A673 (cell line): ENCODE results near the gene KIF4A.

Source experiments
- EZH2 ChIP-seq: fragments of 200-600 bp; sonication (generic); IDR thresholded peaks from 2 replicates; pipeline ENCODE4 v1.6.1; 2017; ENCODE audit warnings: borderline replicate concordance, low read depth, mild to moderate bottlenecking, mixed read lengths, antibody characterized with exemption, low read length; ENCODE audit not compliant: poor library complexity, severe bottlenecking
- TF ChIP-seq, protein P1 (sequence below): fragments of 300-800, 200-600 bp; sonication (generic); conservative IDR thresholded peaks from 2 replicates; pipeline ENCODE4 v1.5.1; 2017; ENCODE audit warnings: low read depth, mild to moderate bottlenecking, antibody characterized with exemption, low read length, moderate library complexity, mixed read lengths

DNA sequence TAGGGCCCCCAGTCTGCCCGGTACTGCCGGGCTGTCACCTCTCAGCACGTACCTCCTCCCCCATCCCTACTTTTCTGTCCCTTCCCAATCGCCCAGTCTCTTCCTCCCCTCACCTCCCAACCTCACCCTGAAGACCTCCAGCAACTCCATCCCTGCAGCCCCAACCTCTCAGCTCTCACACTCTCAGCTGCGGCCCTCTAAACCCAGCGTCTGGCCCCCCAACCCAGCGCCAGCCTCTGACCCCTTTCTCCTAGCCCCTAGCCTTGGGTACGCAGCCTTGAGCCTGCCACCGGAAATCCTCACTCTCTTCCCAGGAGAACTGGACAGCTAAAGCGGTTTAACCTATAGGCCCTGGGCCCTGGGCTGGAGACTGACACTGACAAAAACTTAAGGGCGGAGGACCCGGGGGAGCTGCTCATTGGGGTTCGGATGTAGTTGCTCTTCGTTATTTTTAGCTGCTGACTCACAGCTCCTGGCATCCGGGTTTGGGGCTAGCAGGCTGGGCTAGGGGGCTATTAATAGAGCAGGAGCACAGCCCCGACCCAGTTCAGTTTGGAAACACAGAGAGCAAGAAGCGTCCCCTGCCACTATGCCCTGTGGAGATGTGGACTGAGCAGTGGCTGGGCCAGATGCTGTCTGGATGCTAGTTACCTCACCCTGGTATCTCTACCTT, 145.1 kb downstream of the KIF4A start:
- TF ChIP-seq, protein P1, sequence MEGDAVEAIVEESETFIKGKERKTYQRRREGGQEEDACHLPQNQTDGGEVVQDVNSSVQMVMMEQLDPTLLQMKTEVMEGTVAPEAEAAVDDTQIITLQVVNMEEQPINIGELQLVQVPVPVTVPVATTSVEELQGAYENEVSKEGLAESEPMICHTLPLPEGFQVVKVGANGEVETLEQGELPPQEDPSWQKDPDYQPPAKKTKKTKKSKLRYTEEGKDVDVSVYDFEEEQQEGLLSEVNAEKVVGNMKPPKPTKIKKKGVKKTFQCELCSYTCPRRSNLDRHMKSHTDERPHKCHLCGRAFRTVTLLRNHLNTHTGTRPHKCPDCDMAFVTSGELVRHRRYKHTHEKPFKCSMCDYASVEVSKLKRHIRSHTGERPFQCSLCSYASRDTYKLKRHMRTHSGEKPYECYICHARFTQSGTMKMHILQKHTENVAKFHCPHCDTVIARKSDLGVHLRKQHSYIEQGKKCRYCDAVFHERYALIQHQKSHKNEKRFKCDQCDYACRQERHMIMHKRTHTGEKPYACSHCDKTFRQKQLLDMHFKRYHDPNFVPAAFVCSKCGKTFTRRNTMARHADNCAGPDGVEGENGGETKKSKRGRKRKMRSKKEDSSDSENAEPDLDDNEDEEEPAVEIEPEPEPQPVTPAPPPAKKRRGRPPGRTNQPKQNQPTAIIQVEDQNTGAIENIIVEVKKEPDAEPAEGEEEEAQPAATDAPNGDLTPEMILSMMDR = no peak
- TF ChIP-seq EZH2 = no peak
